GM19240 (cell line): Measurements from ENCODE around the gene SLC9B1.
A peak's percentile ranks its signal among the peaks of the same experiment; 100 is the strongest.
"Not testable (repeated sequence)": the region's sequence is repeated elsewhere in the genome, so short reads cannot be mapped to it uniquely, and the experiment has no call there.

Source experiments
- DNase-seq: peaks from one replicate; pipeline ENCODE4 v3.0.0; 2011; ENCODE audit warnings: low spot score; ENCODE audit not compliant: insufficient read length

Gene SLC9B1

GRCh38 chr4:102878349-102878748, 141.2 kb downstream of the SLC9B1 start:
- not testable (repeated sequence) for DNase-seq

- not testable (repeated sequence) for DNase-seq
Measured at GRCh38 chr4:102877477-102878106, 141.9 kb downstream of the SLC9B1 start.

- DNase-seq = no peak
Measured at GRCh38 chr4:102871772-102872171, 147.7 kb downstream of the SLC9B1 start.

GRCh38 chr4:102869569-102870197, 149.8 kb downstream of the SLC9B1 start:
- no peak for DNase-seq

- peak; percentile 52 for DNase-seq
Measured at GRCh38 chr4:102868781-102869568, 150.5 kb downstream of the SLC9B1 start, which contains the start of gene CISD2. TSS of gene CISD2 (plus strand) at chr4:102868992. CDS start at chr4:102869085, 93 bp downstream.

- no peak for DNase-seq
Measured at GRCh38 chr4:102868153-102868780, 151.2 kb downstream of the SLC9B1 start.

- DNase-seq = no peak
Measured at GRCh38 chr4:102867278-102868152, 152.0 kb downstream of the SLC9B1 start.

GRCh38 chr4:102865327-102865726, 154.2 kb downstream of the SLC9B1 start:
- not testable (repeated sequence) for DNase-seq

- DNase-seq = no peak
Measured at GRCh38 chr4:102862747-102863146, 156.8 kb downstream of the SLC9B1 start.

- DNase-seq = no peak
Measured at GRCh38 chr4:102862016-102862415, 157.5 kb downstream of the SLC9B1 start.

- DNase-seq = no peak
Measured at GRCh38 chr4:102860611-102861324, 158.7 kb downstream of the SLC9B1 start.

- no peak for DNase-seq
Measured at GRCh38 chr4:102858828-102859464, 160.6 kb downstream of the SLC9B1 start.
